ENCODE data around the gene THRSP. TPM values are rescaled to one million over a fixed set of nuclear protein-coding genes. Genes with fewer than 3 reads are reported as not detected.

THRSP gene
- total RNA-seq, 4 donors from 2014 or later: 17.9 to 129 (median 47.3) TPM

- TF ChIP-seq POLR2A (IDR thresholded peaks at IDR 0.05): no peak
- TF ChIP-seq CTCF (IDR thresholded peaks at IDR 0.05): no peak
- 26% methylated on average over 7 of the region's 7 CpGs for WGBS
- Histone ChIP-seq H3K4me1 (peaks cover 7% of the 10 kb centered on the region), H3K9me3 (no peaks in the 10 kb centered on the region), H3K36me3 (no peaks in the 10 kb centered on the region), H3K27ac (no peak overlapping the region), H3K4me3 (no peak overlapping the region), H3K27me3 (no peaks in the 10 kb centered on the region)
- no peak for DNase-seq (ENCODE audit: low spot score in 2 of 2)
Measured at GRCh38 chr11:78030429-78031325, 33.0 kb upstream of the THRSP start.

- H3K27ac ChIP-seq: no peak overlapping the region
- WGBS: 96% methylated on average over 3 of the region's 3 CpGs
- TF ChIP-seq EP300 (IDR thresholded peaks at IDR 0.05) (no peak), POLR2A (IDR thresholded peaks at IDR 0.05) (no peak), CTCF (IDR thresholded peaks at IDR 0.05) (no peak), POLR2AphosphoS5 (IDR thresholded peaks at IDR 0.05) (no peak)
Measured at GRCh38 chr11:78031629-78032028, 32.0 kb upstream of the THRSP start.

GRCh38 chr11:78032090-78032489, 31.6 kb upstream of the THRSP start:
- no peaks in the 10 kb centered on the region for H3K36me3 ChIP-seq
- no peak overlapping the region for H3K27ac ChIP-seq

More at GRCh38 chr11:78031629-78032028, 32.0 kb upstream of the THRSP start:
- Histone ChIP-seq H3K4me1 (peaks cover 7% of the 10 kb centered on the region), H3K27me3 (no peaks in the 10 kb centered on the region), H3K36me3 (no peaks in the 10 kb centered on the region), H3K4me3 (no peak overlapping the region), H3K9me3 (no peaks in the 10 kb centered on the region)
- no peak for DNase-seq (ENCODE audit: low spot score in 2 of 2)

GRCh38 chr11:78033040-78033439, 30.6 kb upstream of the THRSP start:
- peaks cover 7% of the 10 kb centered on the region for H3K4me1 ChIP-seq
- no peak for DNase-seq (ENCODE audit: low spot score in 2 of 2)

More at GRCh38 chr11:78032090-78032489, 31.6 kb upstream of the THRSP start:
- Histone ChIP-seq H3K4me3 (no peak overlapping the region), H3K9me3 (no peaks in the 10 kb centered on the region), H3K27me3 (no peaks in the 10 kb centered on the region), H3K4me1 (peaks cover 7% of the 10 kb centered on the region)
- no peak for DNase-seq (ENCODE audit: low spot score in 2 of 2)
- TF ChIP-seq POLR2A (IDR thresholded peaks at IDR 0.05) (no peak), EP300 (IDR thresholded peaks at IDR 0.05) (no peak), POLR2AphosphoS5 (IDR thresholded peaks at IDR 0.05) (no peak), CTCF (IDR thresholded peaks at IDR 0.05) (no peak)

More at GRCh38 chr11:78033040-78033439, 30.6 kb upstream of the THRSP start:
- H3K4me3 ChIP-seq: no peak overlapping the region
- no peaks in the 10 kb centered on the region for H3K9me3 ChIP-seq
- TF ChIP-seq POLR2AphosphoS5 (IDR thresholded peaks at IDR 0.05) (no peak), EP300 (IDR thresholded peaks at IDR 0.05) (no peak), POLR2A (IDR thresholded peaks at IDR 0.05) (no peak), CTCF (IDR thresholded peaks at IDR 0.05) (no peak)
- H3K36me3 ChIP-seq: no peaks in the 10 kb centered on the region
- no peaks in the 10 kb centered on the region for H3K27me3 ChIP-seq
- H3K27ac ChIP-seq: no peak overlapping the region
- 93% methylated on average over 4 of the region's 4 CpGs for WGBS

Measured in suprapubic skin (tissue), 4 donors.